WTC11 (cell line): Measurements from ENCODE around the gene PANK4. TPM values are rescaled to one million over a fixed set of nuclear protein-coding genes. Genes with fewer than 3 reads are reported as not detected.

Experiments
- ATAC-seq: fragments of 200-7000 bp; cut with Tn5 transposase; 2 replicates; pipeline ENCODE4 v1.10.0; 2021; ENCODE audit warnings: mild to moderate bottlenecking, moderate library complexity
- CTCF ChIA-PET: fragments of 300-600 bp; sonication (Branson Sonifier 250); formaldehyde crosslinking; loops from one replicate; lab custom pipeline; 2021; ENCODE audit warnings: antibody characterized with exemption; lab: Charles Lee
- POLR2A ChIA-PET: fragments of 350-600 bp; sonication (Branson Sonifier 250); formaldehyde crosslinking; loops from one replicate; lab custom pipeline; 2021; ENCODE audit warnings: antibody characterized with exemption; lab: Charles Lee
- DNase-seq: peaks from one replicate; pipeline ENCODE4 v3.0.0; 2021; ENCODE audit warnings: low spot score
- H3K27ac Mint-ChIP-seq: 2 replicates; pipeline ENCODE4 v1.8.0; 2021; ENCODE audit warnings: mixed read lengths
- H3K27me3 Mint-ChIP-seq: 2 replicates; pipeline ENCODE4 v1.8.0; 2021; ENCODE audit warnings: low read depth, mild to moderate bottlenecking, moderate library complexity, mixed read lengths
- H3K36me3 Mint-ChIP-seq: 2 replicates; pipeline ENCODE4 v1.8.0; 2021; ENCODE audit warnings: mixed read lengths
- H3K4me1 Mint-ChIP-seq: 2 replicates; pipeline ENCODE4 v1.8.0; 2022; ENCODE audit warnings: mixed read lengths
- H3K4me3 Mint-ChIP-seq: 2 replicates; pipeline ENCODE4 v1.8.0; 2021; ENCODE audit warnings: mild to moderate bottlenecking, moderate library complexity, mixed read lengths
- H3K9me3 Mint-ChIP-seq: 2 replicates; pipeline ENCODE4 v1.8.0; 2021; ENCODE audit warnings: mixed read lengths
- ETV6 ChIP-seq: sonication (generic); formaldehyde crosslinking; IDR thresholded peaks from 2 replicates; pipeline ENCODE4 v1.8.1; 2022; ENCODE audit warnings: mild to moderate bottlenecking, missing genetic modification reagents
- FOXP1 ChIP-seq: sonication (generic); formaldehyde crosslinking; IDR thresholded peaks from 2 replicates; pipeline ENCODE4 v1.8.0; 2022; ENCODE audit warnings: missing genetic modification reagents, mild to moderate bottlenecking, moderate library complexity, borderline replicate concordance
- GTF2I ChIP-seq: fragments of 250-450 bp; sonication (Bioruptor Pico); conservative IDR thresholded peaks from 2 replicates; pipeline ENCODE4 v1.4.0; 2021; ENCODE audit warnings: mild to moderate bottlenecking
- JUN ChIP-seq: sonication (generic); formaldehyde crosslinking; IDR thresholded peaks from 2 replicates; pipeline ENCODE4 v1.8.0; 2023; ENCODE audit warnings: mild to moderate bottlenecking, missing genetic modification reagents
- NFYB ChIP-seq: sonication (generic); formaldehyde crosslinking; conservative IDR thresholded peaks from 2 replicates; pipeline ENCODE4 v1.8.0; 2022; ENCODE audit warnings: low read depth, missing genetic modification reagents
- RELA ChIP-seq: sonication (generic); formaldehyde crosslinking; IDR thresholded peaks from 2 replicates; pipeline ENCODE4 v1.8.1; 2022; ENCODE audit warnings: missing genetic modification reagents, mild to moderate bottlenecking, borderline replicate concordance
- TEAD1 ChIP-seq: sonication (generic); formaldehyde crosslinking; IDR thresholded peaks from 2 replicates; pipeline ENCODE4 v1.8.0; 2022; ENCODE audit warnings: mild to moderate bottlenecking, missing genetic modification reagents
- TP53 ChIP-seq: sonication (generic); formaldehyde crosslinking; IDR thresholded peaks from 2 replicates; pipeline ENCODE4 v1.8.1; 2023; ENCODE audit warnings: mild to moderate bottlenecking, missing genetic modification reagents
- ZNF219 ChIP-seq: sonication (generic); formaldehyde crosslinking; IDR thresholded peaks from 2 replicates; pipeline ENCODE4 v1.8.0; 2023; ENCODE audit warnings: missing genetic modification reagents, mild to moderate bottlenecking, borderline replicate concordance
- total RNA-seq: library from RNA; stranded (reverse); gene quantifications from 3 replicates; pipeline ENCODE4 v1.2.3, GENCODE V29; 2021
- TF ChIP-seq, protein P1 (sequence below): sonication (generic); formaldehyde crosslinking; IDR thresholded peaks from 2 replicates; pipeline ENCODE4 v1.8.0; 2023; ENCODE audit warnings: missing genetic modification reagents
- TF ChIP-seq, protein P2 (sequence below): sonication (generic); formaldehyde crosslinking; conservative IDR thresholded peaks from 2 replicates; pipeline ENCODE4 v1.8.1; 2023; ENCODE audit warnings: mild to moderate bottlenecking, low read depth, missing genetic modification reagents, moderate library complexity
- TF ChIP-seq, protein P3 (sequence below): sonication (generic); formaldehyde crosslinking; IDR thresholded peaks from 2 replicates; pipeline ENCODE4 v1.8.0; 2022; ENCODE audit warnings: mild to moderate bottlenecking, missing genetic modification reagents
- TF ChIP-seq, protein P4 (sequence below): sonication (generic); formaldehyde crosslinking; IDR thresholded peaks from 2 replicates; pipeline ENCODE4 v1.8.0; 2023; ENCODE audit warnings: mild to moderate bottlenecking, missing genetic modification reagents
- TF ChIP-seq, protein P5 (sequence below): sonication (generic); formaldehyde crosslinking; IDR thresholded peaks from 2 replicates; pipeline ENCODE4 v1.8.0; 2022; ENCODE audit warnings: mild to moderate bottlenecking, missing genetic modification reagents
- TF ChIP-seq, protein P6 (sequence below): fragments of 250-450 bp; sonication (Bioruptor Pico); IDR thresholded peaks from 2 replicates; pipeline ENCODE4 v1.9.0; 2021; ENCODE audit warnings: mild to moderate bottlenecking, borderline replicate concordance

PANK4 gene
- total RNA-seq, 1 experiment from 2014 or later = 52.5 TPM

DNA sequence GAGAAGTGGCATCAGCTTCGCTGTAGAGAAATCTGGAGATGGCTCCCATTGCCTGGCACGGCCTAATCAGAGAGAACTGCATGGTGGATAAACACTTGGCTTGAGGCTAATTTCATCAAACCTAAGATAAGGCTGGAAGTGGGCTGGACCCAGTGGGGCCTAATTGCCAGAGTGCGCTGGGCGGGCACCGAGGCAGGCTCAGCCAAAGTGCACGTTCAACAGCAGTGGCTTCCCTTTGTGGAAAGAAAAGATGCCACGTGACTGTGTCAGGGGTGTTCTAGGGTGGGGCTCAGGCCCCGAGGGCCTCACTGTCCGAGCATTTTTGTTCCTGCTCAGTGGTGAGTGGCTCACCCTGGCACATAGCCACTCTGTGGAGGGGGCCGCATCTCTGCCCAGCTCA is 44.5 kb downstream of the PANK4 start:
- no peak for ATAC-seq
- POLR2A ChIA-PET = no interaction called here
- no peak for DNase-seq
- H3K27ac Mint-ChIP-seq = no peak overlapping the region
- H3K36me3 Mint-ChIP-seq = no peaks in the 10 kb centered on the region
- H3K9me3 Mint-ChIP-seq = no peaks in the 10 kb centered on the region
- H3K4me3 Mint-ChIP-seq = no peak overlapping the region
- no peaks in the 10 kb centered on the region for H3K27me3 Mint-ChIP-seq
- no peak for TF ChIP-seq ETV6 (CRISPR knock-in tag)
- TF ChIP-seq, protein P1, sequence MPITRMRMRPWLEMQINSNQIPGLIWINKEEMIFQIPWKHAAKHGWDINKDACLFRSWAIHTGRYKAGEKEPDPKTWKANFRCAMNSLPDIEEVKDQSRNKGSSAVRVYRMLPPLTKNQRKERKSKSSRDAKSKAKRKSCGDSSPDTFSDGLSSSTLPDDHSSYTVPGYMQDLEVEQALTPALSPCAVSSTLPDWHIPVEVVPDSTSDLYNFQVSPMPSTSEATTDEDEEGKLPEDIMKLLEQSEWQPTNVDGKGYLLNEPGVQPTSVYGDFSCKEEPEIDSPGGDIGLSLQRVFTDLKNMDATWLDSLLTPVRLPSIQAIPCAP (CRISPR knock-in tag) = no peak
- H3K4me1 Mint-ChIP-seq = no peaks in the 10 kb centered on the region
- CTCF ChIA-PET = interaction anchor here (1.4 kb wide), 2 partner anchors 67 to 80 kb away, joined by 3 read pairs; no protein-coding TSS in a partner anchor

DNA sequence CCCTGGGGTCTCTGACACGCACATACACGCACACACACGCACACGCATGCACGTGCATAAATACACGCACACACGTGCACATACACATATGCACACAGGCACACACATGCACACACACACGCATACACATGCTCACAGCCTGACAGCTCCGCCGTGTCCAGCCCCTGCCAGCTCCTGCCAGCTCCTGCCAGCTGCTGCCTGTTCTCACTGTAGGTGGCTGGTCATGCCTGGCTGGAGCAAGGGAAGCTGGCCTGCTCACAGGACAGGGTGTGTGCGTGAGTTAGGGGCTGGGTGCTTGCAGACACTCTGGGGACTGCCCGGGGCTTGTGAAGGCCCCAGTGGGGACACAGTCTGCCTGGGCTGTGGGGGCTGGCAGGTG is 45.4 kb downstream of the PANK4 start:
- Mint-ChIP-seq H3K4me3 (no peak overlapping the region), H3K27me3 (no peaks in the 10 kb centered on the region), H3K4me1 (no peaks in the 10 kb centered on the region), H3K9me3 (no peaks in the 10 kb centered on the region), H3K36me3 (no peaks in the 10 kb centered on the region), H3K27ac (no peak overlapping the region)
- ATAC-seq (no peak), DNase-seq (no peak)
- TF ChIP-seq ZNF219 (no peak), TP53 (no peak), NFYB (CRISPR knock-in tag) (no peak)
- TF ChIP-seq, protein P2, sequence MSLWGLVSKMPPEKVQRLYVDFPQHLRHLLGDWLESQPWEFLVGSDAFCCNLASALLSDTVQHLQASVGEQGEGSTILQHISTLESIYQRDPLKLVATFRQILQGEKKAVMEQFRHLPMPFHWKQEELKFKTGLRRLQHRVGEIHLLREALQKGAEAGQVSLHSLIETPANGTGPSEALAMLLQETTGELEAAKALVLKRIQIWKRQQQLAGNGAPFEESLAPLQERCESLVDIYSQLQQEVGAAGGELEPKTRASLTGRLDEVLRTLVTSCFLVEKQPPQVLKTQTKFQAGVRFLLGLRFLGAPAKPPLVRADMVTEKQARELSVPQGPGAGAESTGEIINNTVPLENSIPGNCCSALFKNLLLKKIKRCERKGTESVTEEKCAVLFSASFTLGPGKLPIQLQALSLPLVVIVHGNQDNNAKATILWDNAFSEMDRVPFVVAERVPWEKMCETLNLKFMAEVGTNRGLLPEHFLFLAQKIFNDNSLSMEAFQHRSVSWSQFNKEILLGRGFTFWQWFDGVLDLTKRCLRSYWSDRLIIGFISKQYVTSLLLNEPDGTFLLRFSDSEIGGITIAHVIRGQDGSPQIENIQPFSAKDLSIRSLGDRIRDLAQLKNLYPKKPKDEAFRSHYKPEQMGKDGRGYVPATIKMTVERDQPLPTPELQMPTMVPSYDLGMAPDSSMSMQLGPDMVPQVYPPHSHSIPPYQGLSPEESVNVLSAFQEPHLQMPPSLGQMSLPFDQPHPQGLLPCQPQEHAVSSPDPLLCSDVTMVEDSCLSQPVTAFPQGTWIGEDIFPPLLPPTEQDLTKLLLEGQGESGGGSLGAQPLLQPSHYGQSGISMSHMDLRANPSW (CRISPR knock-in tag) = no peak
- TF ChIP-seq, protein P3, sequence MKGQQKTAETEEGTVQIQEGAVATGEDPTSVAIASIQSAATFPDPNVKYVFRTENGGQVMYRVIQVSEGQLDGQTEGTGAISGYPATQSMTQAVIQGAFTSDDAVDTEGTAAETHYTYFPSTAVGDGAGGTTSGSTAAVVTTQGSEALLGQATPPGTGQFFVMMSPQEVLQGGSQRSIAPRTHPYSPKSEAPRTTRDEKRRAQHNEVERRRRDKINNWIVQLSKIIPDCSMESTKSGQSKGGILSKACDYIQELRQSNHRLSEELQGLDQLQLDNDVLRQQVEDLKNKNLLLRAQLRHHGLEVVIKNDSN (CRISPR knock-in tag) = no peak
- TF ChIP-seq, protein P4, sequence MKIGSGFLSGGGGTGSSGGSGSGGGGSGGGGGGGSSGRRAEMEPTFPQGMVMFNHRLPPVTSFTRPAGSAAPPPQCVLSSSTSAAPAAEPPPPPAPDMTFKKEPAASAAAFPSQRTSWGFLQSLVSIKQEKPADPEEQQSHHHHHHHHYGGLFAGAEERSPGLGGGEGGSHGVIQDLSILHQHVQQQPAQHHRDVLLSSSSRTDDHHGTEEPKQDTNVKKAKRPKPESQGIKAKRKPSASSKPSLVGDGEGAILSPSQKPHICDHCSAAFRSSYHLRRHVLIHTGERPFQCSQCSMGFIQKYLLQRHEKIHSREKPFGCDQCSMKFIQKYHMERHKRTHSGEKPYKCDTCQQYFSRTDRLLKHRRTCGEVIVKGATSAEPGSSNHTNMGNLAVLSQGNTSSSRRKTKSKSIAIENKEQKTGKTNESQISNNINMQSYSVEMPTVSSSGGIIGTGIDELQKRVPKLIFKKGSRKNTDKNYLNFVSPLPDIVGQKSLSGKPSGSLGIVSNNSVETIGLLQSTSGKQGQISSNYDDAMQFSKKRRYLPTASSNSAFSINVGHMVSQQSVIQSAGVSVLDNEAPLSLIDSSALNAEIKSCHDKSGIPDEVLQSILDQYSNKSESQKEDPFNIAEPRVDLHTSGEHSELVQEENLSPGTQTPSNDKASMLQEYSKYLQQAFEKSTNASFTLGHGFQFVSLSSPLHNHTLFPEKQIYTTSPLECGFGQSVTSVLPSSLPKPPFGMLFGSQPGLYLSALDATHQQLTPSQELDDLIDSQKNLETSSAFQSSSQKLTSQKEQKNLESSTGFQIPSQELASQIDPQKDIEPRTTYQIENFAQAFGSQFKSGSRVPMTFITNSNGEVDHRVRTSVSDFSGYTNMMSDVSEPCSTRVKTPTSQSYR (CRISPR knock-in tag) = no peak
- CTCF ChIA-PET = no interaction called here
- POLR2A ChIA-PET = no interaction called here

DNA sequence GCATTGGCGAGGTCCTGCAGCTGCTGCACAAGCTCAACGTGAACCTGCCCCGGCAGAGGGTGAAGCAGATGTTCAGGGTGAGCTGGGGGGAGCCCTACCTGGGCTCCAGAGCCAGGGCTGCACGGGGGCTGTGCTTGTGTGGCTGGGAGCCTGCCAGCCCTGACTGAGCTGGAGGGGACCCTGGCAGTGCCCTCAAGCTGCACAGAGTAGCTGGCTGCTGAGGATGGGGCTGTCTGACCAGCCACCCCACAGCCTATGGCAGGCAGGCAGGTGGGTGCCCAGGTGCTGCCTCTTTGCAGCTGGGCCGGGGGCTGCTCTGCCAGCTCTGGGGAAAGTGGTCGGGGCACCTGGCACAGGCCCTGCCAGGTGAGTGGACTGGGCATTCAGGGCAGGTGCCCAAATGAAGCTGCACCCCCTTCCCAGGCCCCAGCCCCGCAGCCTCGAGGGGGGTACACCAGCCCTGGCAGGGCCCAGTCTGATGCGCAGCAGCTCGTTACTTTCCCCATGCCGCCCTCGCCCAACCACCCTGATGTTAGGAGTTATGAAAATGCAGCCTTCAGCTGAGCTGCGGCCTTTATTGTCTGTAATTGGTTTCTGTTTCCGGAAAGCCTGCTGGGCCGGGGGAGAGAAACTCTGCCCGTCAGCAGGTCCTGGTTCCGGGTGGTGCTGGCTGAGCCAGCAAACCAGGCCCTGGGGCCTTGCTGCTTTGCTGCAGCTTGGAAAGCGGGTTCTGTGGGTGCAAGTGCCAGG is 46.0 kb downstream of the PANK4 start:
- ChIA-PET POLR2A (no interaction called here), CTCF (no interaction called here)
- H3K27me3 Mint-ChIP-seq = no peaks in the 10 kb centered on the region
- H3K4me3 Mint-ChIP-seq = no peak overlapping the region
- no peaks in the 10 kb centered on the region for H3K4me1 Mint-ChIP-seq
- H3K27ac Mint-ChIP-seq = no peak overlapping the region
- no peaks in the 10 kb centered on the region for H3K36me3 Mint-ChIP-seq
- no peaks in the 10 kb centered on the region for H3K9me3 Mint-ChIP-seq
- no peak for ATAC-seq
- DNase-seq = no peak
- TF ChIP-seq, protein P5, sequence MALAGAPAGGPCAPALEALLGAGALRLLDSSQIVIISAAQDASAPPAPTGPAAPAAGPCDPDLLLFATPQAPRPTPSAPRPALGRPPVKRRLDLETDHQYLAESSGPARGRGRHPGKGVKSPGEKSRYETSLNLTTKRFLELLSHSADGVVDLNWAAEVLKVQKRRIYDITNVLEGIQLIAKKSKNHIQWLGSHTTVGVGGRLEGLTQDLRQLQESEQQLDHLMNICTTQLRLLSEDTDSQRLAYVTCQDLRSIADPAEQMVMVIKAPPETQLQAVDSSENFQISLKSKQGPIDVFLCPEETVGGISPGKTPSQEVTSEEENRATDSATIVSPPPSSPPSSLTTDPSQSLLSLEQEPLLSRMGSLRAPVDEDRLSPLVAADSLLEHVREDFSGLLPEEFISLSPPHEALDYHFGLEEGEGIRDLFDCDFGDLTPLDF = no peak
- TF ChIP-seq TEAD1 (CRISPR knock-in tag) = no peak
- TF ChIP-seq, protein P6, sequence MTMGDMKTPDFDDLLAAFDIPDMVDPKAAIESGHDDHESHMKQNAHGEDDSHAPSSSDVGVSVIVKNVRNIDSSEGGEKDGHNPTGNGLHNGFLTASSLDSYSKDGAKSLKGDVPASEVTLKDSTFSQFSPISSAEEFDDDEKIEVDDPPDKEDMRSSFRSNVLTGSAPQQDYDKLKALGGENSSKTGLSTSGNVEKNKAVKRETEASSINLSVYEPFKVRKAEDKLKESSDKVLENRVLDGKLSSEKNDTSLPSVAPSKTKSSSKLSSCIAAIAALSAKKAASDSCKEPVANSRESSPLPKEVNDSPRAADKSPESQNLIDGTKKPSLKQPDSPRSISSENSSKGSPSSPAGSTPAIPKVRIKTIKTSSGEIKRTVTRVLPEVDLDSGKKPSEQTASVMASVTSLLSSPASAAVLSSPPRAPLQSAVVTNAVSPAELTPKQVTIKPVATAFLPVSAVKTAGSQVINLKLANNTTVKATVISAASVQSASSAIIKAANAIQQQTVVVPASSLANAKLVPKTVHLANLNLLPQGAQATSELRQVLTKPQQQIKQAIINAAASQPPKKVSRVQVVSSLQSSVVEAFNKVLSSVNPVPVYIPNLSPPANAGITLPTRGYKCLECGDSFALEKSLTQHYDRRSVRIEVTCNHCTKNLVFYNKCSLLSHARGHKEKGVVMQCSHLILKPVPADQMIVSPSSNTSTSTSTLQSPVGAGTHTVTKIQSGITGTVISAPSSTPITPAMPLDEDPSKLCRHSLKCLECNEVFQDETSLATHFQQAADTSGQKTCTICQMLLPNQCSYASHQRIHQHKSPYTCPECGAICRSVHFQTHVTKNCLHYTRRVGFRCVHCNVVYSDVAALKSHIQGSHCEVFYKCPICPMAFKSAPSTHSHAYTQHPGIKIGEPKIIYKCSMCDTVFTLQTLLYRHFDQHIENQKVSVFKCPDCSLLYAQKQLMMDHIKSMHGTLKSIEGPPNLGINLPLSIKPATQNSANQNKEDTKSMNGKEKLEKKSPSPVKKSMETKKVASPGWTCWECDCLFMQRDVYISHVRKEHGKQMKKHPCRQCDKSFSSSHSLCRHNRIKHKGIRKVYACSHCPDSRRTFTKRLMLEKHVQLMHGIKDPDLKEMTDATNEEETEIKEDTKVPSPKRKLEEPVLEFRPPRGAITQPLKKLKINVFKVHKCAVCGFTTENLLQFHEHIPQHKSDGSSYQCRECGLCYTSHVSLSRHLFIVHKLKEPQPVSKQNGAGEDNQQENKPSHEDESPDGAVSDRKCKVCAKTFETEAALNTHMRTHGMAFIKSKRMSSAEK (CRISPR knock-in tag) = no peak
- no peak for TF ChIP-seq GTF2I (CRISPR knock-in tag)
- TF ChIP-seq, protein P4 (CRISPR knock-in tag) = no peak
- TF ChIP-seq JUN (CRISPR knock-in tag) = no peak
- no peak for TF ChIP-seq RELA (CRISPR knock-in tag)
- TF ChIP-seq FOXP1 (CRISPR knock-in tag) = no peak
